BJ (cell line): ENCODE measurements around the gene CD59. TPM values are rescaled to one million over a fixed set of nuclear protein-coding genes. Genes with fewer than 3 reads are reported as not detected.

Experiments
- CTCF ChIA-PET: fragments of 350-600 bp; formaldehyde crosslinking; extraction: SDS; loops from one replicate; lab custom pipeline; 2021; ENCODE audit warnings: antibody characterized with exemption, inconsistent platforms; lab: Yijun Ruan, JAX
- POLR2A ChIA-PET: fragments of 300-600 bp; sonication (Branson Sonifier 250); formaldehyde crosslinking; extraction: SDS; loops from one replicate; lab custom pipeline; 2021; ENCODE audit warnings: antibody characterized with exemption; lab: Charles Lee
- DNase-seq: peaks from one replicate; pipeline ENCODE4 v3.0.0-alpha.2; 2011; ENCODE audit warnings: low read depth
- H3K27me3 ChIP-seq: 2 replicates; pipeline ENCODE4 v1.6.0; 2011; ENCODE audit warnings: low read length; ENCODE audit not compliant: control insufficient read depth, insufficient read depth
- H3K36me3 ChIP-seq: 2 replicates; pipeline ENCODE4 v1.5.1; 2011; ENCODE audit warnings: low read length; ENCODE audit not compliant: control insufficient read depth, insufficient read depth
- H3K4me3 ChIP-seq: 2 replicates; pipeline ENCODE4 v1.5.1; 2011; ENCODE audit warnings: low read depth, mild to moderate bottlenecking, control low read depth, low read length
- polyA plus RNA-seq: library from polyadenylated mRNA; depleted of rRNA; stranded (reverse); fragments of >200 nt; gene quantifications from 2 replicates; pipeline ENCODE4 v1.2.3, GENCODE V29; 2011
- TF ChIP-seq, protein P1 (sequence below): IDR thresholded peaks from 2 replicates; pipeline ENCODE4 v1.5.1; 2011; ENCODE audit warnings: low read depth, mild to moderate bottlenecking, control low read depth, inconsistent platforms, low read length, moderate library complexity; ENCODE audit not compliant: insufficient read depth

The CD59 gene
- polyA plus RNA-seq, 1 experiment = 1,025 TPM

DNA sequence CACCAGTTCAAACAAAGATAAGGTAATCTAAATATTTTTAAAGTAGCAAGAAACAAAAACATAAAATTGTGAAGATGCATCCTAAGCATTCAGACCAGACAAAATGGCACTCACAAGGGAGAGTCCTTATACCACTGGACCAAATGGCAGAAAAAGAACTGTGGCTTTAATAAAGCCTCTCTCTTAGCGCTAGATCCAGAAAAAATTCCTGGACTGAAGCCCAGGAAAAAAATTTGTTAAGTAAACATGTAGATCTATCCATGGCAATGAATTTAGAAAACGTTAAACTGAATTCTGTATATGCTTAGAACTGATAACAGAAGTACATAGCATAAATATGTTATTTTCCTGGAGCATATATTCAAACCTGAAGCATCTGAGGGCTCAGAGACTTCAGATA is 11.8 kb upstream of the CD59 start:
- Histone ChIP-seq H3K27me3 (no peaks in the 10 kb centered on the region), H3K4me3 (no peak overlapping the region), H3K36me3 (peaks cover 4% of the 10 kb centered on the region)
- TF ChIP-seq, protein P1, sequence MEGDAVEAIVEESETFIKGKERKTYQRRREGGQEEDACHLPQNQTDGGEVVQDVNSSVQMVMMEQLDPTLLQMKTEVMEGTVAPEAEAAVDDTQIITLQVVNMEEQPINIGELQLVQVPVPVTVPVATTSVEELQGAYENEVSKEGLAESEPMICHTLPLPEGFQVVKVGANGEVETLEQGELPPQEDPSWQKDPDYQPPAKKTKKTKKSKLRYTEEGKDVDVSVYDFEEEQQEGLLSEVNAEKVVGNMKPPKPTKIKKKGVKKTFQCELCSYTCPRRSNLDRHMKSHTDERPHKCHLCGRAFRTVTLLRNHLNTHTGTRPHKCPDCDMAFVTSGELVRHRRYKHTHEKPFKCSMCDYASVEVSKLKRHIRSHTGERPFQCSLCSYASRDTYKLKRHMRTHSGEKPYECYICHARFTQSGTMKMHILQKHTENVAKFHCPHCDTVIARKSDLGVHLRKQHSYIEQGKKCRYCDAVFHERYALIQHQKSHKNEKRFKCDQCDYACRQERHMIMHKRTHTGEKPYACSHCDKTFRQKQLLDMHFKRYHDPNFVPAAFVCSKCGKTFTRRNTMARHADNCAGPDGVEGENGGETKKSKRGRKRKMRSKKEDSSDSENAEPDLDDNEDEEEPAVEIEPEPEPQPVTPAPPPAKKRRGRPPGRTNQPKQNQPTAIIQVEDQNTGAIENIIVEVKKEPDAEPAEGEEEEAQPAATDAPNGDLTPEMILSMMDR = no peak
- ChIA-PET CTCF (no interaction called here), POLR2A (no interaction called here)
- DNase-seq = no peak

DNA sequence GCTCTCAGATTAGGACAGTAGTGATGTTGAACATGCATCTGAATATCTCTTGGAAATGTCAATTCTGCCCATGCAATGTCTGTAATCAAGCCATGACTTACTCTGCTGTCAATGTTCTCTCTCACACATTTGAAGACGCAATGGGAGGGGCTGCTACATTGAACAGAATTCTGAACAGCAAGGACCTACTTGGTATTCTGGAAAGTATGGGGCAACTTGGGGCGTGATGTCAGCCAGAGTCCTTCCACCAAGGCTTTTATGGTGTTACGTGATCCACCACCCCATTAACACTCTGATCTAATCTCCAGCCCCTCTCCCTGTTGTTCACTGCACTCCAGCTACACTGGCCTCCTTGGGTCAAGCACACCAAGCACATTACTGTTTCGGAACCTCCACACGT is 7.1 kb upstream of the CD59 start:
- TF ChIP-seq, protein P1 = no peak
- ChIA-PET POLR2A (no interaction called here), CTCF (interaction anchor here (0.7 to 3.1 kb wide), 18 partner anchors 11 to 576 kb away, joined by 3 to 18 read pairs (median 4); no protein-coding TSS in a partner anchor)
- no peak for DNase-seq
- Histone ChIP-seq H3K4me3 (no peak overlapping the region), H3K36me3 (peaks cover 3% of the 10 kb centered on the region; the same call in 1 of the 2 replicates), H3K27me3 (no peaks in the 10 kb centered on the region)

DNA sequence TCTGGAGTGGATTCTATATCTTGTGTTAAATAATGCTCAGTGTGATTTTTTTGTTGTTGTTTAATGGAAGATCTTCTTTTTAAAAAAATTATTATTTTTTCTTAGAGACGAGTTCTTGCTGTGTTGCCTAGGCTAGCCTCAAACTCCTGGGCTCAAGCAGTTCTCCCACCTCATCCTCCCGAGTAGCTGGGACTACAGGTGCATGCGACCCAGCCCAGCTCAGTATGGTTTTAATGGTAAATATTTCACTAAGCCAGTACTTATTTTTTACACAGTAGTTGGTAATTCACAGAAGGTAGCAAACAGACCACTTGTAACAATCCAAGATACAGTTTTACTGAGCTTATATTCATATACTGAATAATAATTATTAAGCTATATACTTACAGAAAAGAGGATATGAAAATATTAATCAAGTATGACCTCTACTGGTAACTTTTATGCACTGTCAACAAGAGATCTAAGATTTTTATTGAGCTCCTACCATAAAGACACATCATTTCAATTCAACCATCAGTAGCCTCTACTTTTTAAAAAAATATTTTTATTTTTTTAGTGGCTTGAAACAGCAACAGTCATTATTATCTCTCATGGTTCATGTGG is 6.1 kb upstream of the CD59 start:
- ChIA-PET POLR2A (no interaction called here), CTCF (interaction anchor here (0.6 to 3.1 kb wide), 36 partner anchors 9 to 616 kb away, joined by 3 to 18 read pairs (median 3); partner anchors contain the start of gene ABTB2)
- TF ChIP-seq, protein P1 = peak; percentile 30; the same call in 1 of the 2 replicates
- Histone ChIP-seq H3K4me3 (no peak overlapping the region), H3K36me3 (peaks cover 3% of the 10 kb centered on the region; the same call in 1 of the 2 replicates), H3K27me3 (no peaks in the 10 kb centered on the region)
- DNase-seq = no peak

DNA sequence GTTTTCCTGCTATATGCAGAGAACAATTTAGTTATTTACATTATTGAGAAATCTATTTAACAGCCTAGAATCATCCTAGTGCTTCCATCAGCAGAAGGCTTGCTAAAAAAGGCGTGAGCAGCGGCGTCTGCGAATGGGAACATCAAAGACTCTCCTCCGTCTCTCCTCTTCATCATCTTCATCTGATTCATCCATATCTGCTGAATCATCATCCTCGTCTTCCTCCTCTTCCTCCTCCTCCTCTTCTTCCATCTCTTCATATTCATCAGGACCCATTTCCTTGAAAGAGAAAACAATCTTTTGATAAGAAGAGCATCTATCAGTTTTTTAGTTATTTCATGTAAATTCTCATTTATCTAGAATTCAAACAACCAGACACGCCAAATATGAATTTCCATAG is 5.6 kb upstream of the CD59 start:
- Histone ChIP-seq H3K36me3 (peaks cover 3% of the 10 kb centered on the region; the same call in 1 of the 2 replicates), H3K4me3 (no peak overlapping the region), H3K27me3 (no peaks in the 10 kb centered on the region)
- no peak for DNase-seq
- POLR2A ChIA-PET = no interaction called here
- TF ChIP-seq, protein P1 = no peak
- CTCF ChIA-PET = interaction anchor here (0.7 to 3.1 kb wide), 21 partner anchors 9 to 411 kb away, joined by 3 to 18 read pairs (median 5); no protein-coding TSS in a partner anchor

DNA sequence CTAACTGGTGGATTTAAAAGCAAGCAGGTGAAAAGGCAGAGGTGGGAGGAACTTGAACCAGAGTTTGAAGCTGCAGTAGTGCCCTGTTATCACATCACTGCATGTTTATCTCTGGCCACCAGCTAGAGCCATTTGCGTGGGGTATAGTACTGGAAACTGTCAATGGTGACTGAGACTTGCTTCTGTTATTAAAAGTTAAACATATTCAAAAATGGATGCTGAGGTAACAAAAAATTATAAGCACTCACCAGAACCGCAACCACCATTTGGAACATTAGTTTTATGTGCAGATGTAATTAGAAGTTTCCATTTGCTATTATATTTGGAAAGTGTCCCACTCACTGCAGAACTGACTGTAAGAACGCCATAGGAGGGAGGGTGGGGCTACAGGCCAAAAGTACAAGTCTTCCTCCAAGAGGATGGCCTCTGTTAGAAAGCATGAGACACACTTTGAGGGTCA is 1.2 kb upstream of the CD59 start:
- POLR2A ChIA-PET = interaction anchor here (0.6 kb wide), 2 partner anchors 30 to 503 kb away, joined by 4 to 12 read pairs; no protein-coding TSS in a partner anchor

More for the DNA sequence above, 1.2 kb upstream of the CD59 start:
- Histone ChIP-seq H3K36me3 (no peaks in the 10 kb centered on the region), H3K27me3 (no peaks in the 10 kb centered on the region), H3K4me3 (no peak overlapping the region)
- TF ChIP-seq, protein P1 = no peak
- CTCF ChIA-PET = interaction anchor here (0.6 to 2.0 kb wide), 9 partner anchors 12 to 91 kb away, joined by 3 to 11 read pairs (median 3); no protein-coding TSS in a partner anchor
- no peak for DNase-seq
